ENCODE measurements around the gene NOC4L.
A peak's percentile ranks its signal among the peaks of the same experiment; 100 is the strongest.

The NOC4L gene

DNA sequence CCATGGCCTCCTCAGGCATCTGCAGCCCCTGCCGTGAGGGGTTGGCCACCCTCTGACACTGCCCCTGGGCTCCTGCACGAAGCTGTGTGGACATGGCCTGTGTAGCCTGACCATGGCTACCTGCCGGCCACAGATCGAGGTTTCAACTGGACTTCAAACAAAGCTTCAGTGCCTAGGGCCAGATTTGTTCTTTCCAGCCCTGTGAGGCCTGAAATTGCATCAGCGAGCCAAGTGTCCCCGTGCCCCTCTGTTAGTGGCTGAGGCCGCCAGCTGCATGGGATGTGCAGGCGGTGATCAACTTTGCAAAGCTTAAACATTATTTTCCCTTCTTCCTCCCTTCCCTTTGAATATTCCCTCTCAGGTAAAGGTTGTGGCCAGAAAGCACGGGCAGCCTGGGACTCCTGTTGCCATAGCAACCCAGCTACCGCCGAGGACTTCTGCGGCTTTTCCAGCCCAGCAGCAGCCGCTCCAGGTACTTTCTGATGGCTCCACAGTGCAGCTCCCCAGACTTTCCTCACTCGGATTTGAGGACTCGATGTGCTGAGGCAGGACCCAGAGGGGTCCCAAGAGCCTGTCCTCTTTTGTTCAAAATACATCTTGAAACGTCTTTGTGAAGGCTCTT is 35.9 kb upstream of the NOC4L start:
- Histone ChIP-seq H3K4me2 (peak overlapping the region; percentile 37), H3K36me3 (peaks cover 52% of the 10 kb centered on the region), H3K27ac (peak overlapping the region; percentile 35; the same call in 1 of the 2 replicates), H3K27me3 (no peaks in the 10 kb centered on the region), H3K9ac (peak overlapping the region; percentile 40; the same call in 1 of the 2 replicates), H4K20me1 (0 out of 2 replicates have a peak, but pooled peaks cover 6% of the 10 kb centered on the region), H3K4me1 (peaks cover 60% of the 10 kb centered on the region), H3K9me3 (no peaks in the 10 kb centered on the region), H3K4me3 (no peak overlapping the region)
- TF ChIP-seq Cebpa-rat (IDR thresholded peaks at IDR 0.05), result no peak

DNA sequence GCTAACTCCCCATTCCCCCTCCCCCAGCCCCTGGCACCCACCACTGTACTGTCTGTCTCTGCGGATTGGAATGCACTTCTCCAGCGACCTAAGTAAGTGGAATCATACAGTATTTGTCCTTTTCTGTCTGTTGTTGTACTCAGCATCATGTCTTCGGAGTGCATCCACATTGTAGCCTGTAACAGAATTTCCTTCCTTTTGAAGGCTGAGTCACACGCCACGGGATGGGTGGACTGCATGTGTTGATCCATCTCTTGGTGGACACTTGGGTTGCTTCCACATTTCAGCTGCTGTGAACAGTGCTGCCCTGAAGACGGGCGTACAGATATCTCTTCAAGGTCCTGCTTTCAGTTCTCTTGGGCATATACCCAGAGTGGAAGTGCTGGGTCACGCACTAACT is 34.5 kb upstream of the NOC4L start:
- TF ChIP-seq Cebpa-rat (IDR thresholded peaks at IDR 0.05), result no peak
- 0 out of 2 replicates have a peak, but pooled peaks cover 6% of the 10 kb centered on the region for H4K20me1 ChIP-seq
- H3K9me3 ChIP-seq, result no peaks in the 10 kb centered on the region
- no peak overlapping the region for H3K4me3 ChIP-seq
- H3K27ac ChIP-seq, result no peak overlapping the region
- H3K36me3 ChIP-seq, result peaks cover 49% of the 10 kb centered on the region
- peaks cover 75% of the 10 kb centered on the region for H3K4me1 ChIP-seq
- H3K27me3 ChIP-seq, result no peaks in the 10 kb centered on the region
- H3K4me2 ChIP-seq, result no peak overlapping the region
- H3K9ac ChIP-seq, result no peak overlapping the region

DNA sequence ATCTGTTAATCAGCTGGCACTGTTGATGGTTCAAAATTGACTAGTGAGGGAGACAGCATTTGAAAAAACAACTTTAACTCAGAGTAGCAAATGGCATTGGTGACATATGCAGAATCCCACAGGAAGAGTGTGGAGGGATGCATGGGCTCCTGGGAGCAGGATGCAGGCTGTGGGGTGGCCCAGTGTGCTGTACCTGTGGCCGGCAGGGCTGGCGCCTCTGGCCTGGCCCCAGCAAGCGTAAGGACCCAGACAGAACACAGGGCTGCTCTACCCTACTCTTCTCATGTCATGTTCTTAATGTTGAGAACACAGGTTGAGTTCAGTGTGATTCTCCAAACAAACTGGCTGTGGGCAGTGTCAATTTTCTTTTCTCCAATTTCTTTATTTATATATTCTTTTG is 33.6 kb upstream of the NOC4L start:
- H3K4me2 ChIP-seq, result peak overlapping the region; percentile 91; the same call in 1 of the 2 replicates

DNA sequence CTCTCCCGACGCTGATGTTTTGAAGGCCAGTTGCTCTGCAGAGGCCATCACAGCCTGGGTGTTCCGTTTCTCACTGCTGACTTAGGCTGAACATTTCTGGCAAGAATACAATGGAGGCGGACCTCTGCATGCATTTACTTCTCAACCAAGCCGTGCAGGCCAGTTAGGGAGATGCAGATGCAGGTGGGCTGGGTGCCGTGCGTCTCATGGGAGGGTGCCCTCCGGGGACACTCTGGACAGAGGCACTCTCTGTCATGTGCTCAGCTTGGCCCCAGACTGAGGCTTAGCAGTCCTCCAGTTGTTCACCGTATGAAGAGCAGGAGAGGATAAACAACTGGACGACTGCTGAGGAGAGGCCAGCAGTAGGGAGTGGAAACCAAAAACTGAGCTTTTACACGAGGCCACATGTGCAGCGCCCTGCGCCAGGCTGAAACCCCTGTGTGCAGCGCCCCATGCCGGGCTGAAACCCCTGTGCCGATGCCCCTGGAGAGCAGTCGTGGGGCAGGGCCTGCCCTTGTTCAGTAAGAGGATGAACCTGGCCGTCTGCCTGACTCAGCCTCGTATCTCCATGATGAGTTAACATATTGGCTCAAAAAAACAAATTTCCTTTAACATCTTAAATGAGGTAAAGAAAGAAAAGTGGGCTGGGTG is 32.5 kb upstream of the NOC4L start:
- H3K4me2 ChIP-seq, result peak overlapping the region; percentile 91
- H3K27me3 ChIP-seq, result no peaks in the 10 kb centered on the region
- H4K20me1 ChIP-seq, result 0 out of 2 replicates have a peak, but pooled peaks cover 6% of the 10 kb centered on the region
- peak overlapping the region; percentile 77 for H3K27ac ChIP-seq
- peaks cover 52% of the 10 kb centered on the region for H3K36me3 ChIP-seq
- no peak overlapping the region for H3K4me3 ChIP-seq
- H3K9ac ChIP-seq, result peak overlapping the region; percentile 43
- TF ChIP-seq Cebpa-rat (IDR thresholded peaks at IDR 0.05), result no peak
- H3K9me3 ChIP-seq, result no peaks in the 10 kb centered on the region
- peaks cover 93% of the 10 kb centered on the region for H3K4me1 ChIP-seq

More for the DNA sequence above, 33.6 kb upstream of the NOC4L start:
- H3K36me3 ChIP-seq, result peaks cover 50% of the 10 kb centered on the region
- H3K27me3 ChIP-seq, result no peaks in the 10 kb centered on the region
- no peaks in the 10 kb centered on the region for H3K9me3 ChIP-seq
- 0 out of 2 replicates have a peak, but pooled peaks cover 6% of the 10 kb centered on the region for H4K20me1 ChIP-seq
- H3K27ac ChIP-seq, result no peak overlapping the region
- peaks cover 84% of the 10 kb centered on the region for H3K4me1 ChIP-seq
- H3K4me3 ChIP-seq, result no peak overlapping the region
- H3K9ac ChIP-seq, result no peak overlapping the region
- no peak for TF ChIP-seq Cebpa-rat (IDR thresholded peaks at IDR 0.05)

DNA sequence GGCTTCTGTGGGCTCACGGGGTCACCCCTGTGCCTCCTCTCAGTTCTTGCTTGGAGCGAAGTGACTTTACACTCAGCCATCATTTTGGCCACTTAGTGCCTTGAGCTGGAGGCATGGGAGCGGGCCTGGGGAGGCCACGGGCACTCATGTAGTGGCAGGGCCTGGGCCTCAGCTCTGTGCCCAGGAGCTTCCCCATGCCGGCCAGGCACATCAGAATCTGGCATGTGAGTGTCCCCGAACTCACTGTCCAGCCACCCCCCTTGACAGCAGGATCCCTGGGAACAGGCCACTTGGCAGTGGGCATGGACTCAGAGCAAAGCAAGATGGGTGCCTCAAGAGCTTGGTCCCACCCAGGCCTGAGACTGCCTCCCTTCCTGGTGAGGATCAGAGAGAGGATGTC is 29.6 kb upstream of the NOC4L start:
- Histone ChIP-seq H3K4me2 (peak overlapping the region; percentile 91), H3K4me3 (no peak overlapping the region), H3K27me3 (no peaks in the 10 kb centered on the region), H3K27ac (peak overlapping the region; percentile 77), H3K9ac (peak overlapping the region; percentile 43; the same call in 1 of the 2 replicates), H3K9me3 (no peaks in the 10 kb centered on the region), H4K20me1 (no peaks in the 10 kb centered on the region), H3K36me3 (peaks cover 47% of the 10 kb centered on the region), H3K4me1 (peaks cover 100% of the 10 kb centered on the region)
- no peak for TF ChIP-seq Cebpa-rat (IDR thresholded peaks at IDR 0.05)

- Histone ChIP-seq H3K27me3 (no peaks in the 10 kb centered on the region), H3K4me2 (peak overlapping the region; percentile 91), H4K20me1 (no peaks in the 10 kb centered on the region), H3K4me3 (no peak overlapping the region), H3K4me1 (peaks cover 100% of the 10 kb centered on the region), H3K9ac (0 out of 2 replicates have a peak overlapping the region, but pooled peaks have one; percentile 43), H3K9me3 (no peaks in the 10 kb centered on the region), H3K27ac (peak overlapping the region; percentile 77), H3K36me3 (peaks cover 39% of the 10 kb centered on the region)
- no peak for TF ChIP-seq Cebpa-rat (IDR thresholded peaks at IDR 0.05)
These were observed 28.8 kb upstream of the NOC4L start for GRCh38 chr12:132115500-132115899.

DNA sequence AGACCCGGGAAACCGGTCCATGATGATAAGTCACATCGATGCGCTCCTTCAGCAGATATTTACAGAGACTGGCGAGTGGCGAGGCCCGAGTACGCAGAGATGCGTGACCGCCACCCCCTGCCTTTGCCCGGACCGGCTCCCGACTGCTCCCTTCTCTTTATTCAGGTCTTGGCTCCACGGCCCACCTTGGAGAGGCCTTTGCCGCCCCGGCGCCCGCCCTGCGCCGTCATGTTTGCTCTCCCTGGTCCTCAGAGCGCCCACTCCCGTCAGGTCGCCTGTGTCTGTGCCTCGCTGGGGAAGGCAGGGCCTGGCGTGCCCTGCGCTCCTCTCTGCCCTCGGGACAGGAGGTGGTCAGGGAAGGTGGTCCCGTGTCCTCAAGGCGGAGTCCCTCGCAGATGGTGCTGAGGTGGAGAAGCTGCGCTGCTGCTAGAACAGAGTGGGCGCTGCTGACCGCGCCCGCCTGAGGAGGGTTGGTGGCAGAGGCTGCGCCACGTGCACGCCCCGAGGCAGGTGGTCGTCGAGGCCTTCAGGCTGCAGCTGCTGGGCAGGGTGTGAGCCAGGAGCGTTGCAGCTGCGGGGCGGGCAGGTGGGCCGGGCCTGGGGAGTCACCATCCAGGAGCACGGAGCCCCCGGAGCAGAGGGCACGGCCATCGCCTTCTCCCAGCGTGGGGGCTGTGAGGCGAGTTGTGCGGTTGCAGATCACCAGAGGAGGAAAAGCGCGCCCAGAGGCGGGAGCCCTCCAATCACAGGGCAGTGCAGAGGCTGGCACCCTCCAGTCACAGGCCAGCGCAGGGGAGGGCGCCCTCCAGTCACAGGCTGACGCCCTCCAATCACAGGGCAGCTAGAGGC is 27.3 kb upstream of the NOC4L start:
- no peaks in the 10 kb centered on the region for H3K9me3 ChIP-seq
- no peak for TF ChIP-seq Cebpa-rat (IDR thresholded peaks at IDR 0.05)
- H3K36me3 ChIP-seq, result peaks cover 36% of the 10 kb centered on the region
- no peaks in the 10 kb centered on the region for H3K27me3 ChIP-seq
- peak overlapping the region; percentile 81 for H3K27ac ChIP-seq
- H4K20me1 ChIP-seq, result no peaks in the 10 kb centered on the region
- H3K9ac ChIP-seq, result peak overlapping the region; percentile 45
- H3K4me2 ChIP-seq, result peak overlapping the region; percentile 91
- no peak overlapping the region for H3K4me3 ChIP-seq
- peaks cover 100% of the 10 kb centered on the region for H3K4me1 ChIP-seq

- no peaks in the 10 kb centered on the region for H3K9me3 ChIP-seq
- H3K27me3 ChIP-seq, result no peaks in the 10 kb centered on the region
- H3K4me2 ChIP-seq, result peak overlapping the region; percentile 91
- no peaks in the 10 kb centered on the region for H4K20me1 ChIP-seq
- H3K27ac ChIP-seq, result peak overlapping the region; percentile 81
- H3K36me3 ChIP-seq, result peaks cover 41% of the 10 kb centered on the region
- H3K4me1 ChIP-seq, result peaks cover 100% of the 10 kb centered on the region
- no peak overlapping the region for H3K4me3 ChIP-seq
- no peak overlapping the region for H3K9ac ChIP-seq
- no peak for TF ChIP-seq Cebpa-rat (IDR thresholded peaks at IDR 0.05)
These were observed 26.7 kb upstream of the NOC4L start for GRCh38 chr12:132117558-132117875.

DNA sequence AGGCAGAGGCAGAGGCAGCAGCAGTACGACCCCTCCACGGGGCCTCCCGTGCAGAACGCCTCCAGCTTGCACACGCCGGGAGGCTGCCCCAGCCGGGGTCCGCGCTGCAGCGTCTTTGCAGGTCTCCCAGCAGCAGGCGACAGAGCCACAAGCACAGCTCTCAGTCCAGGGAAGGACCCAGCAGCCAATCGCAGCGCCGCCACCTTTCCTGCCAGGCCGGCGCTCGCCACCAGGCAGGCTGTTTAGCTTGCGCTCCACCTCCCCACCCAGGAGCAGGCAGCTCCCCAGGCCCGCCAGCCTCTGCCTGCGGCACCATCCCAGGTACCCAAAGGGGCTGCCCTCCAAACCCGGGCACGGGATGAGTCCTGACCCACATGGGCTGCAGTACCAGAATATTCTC is 25.4 kb upstream of the NOC4L start:
- Histone ChIP-seq H4K20me1 (no peaks in the 10 kb centered on the region), H3K4me2 (peak overlapping the region; percentile 91), H3K36me3 (peaks cover 53% of the 10 kb centered on the region), H3K9ac (peak overlapping the region; percentile 74), H3K9me3 (no peaks in the 10 kb centered on the region), H3K27me3 (no peaks in the 10 kb centered on the region), H3K4me1 (peaks cover 91% of the 10 kb centered on the region), H3K4me3 (peak overlapping the region; percentile 56), H3K27ac (peak overlapping the region; percentile 81)
- no peak for TF ChIP-seq Cebpa-rat (IDR thresholded peaks at IDR 0.05)
